Measurements from ENCODE around the gene CCDC122.

GRCh38 chr13:43808676-43809075 lies 70.9 kb downstream of the CCDC122 start:
- TF ChIP-seq POLR2AphosphoS5 (IDR thresholded peaks at IDR 0.05) (no peak), CTCF (IDR thresholded peaks at IDR 0.05) (no peak)

Measured in suprapubic skin (tissue), 3 donors.